Heart right ventricle (tissue), 16 donors: ENCODE results near the gene GASK1A. TPM values are rescaled to one million over a fixed set of nuclear protein-coding genes. Genes with fewer than 3 reads are reported as not detected.

Experiments used
- ATAC-seq, 8 donors: fragments of 200-7000 bp; cut with Tn5 transposase; one replicate each; pipeline ENCODE4 v1.9.1; 2020; ENCODE audit warnings: mild to moderate bottlenecking in 8 of 8, moderate library complexity in 8 of 8, moderate number of reproducible peaks in 1 of 8
- DNase-seq, 2 donors: peaks; one replicate each; pipeline ENCODE4 v3.0.0-alpha.2; 2020
- H3K27ac ChIP-seq, 10 donors: fragments of 200-600 bp; sonication (generic) in 2 of 10; one replicate each; pipeline versions ENCODE4 v1.5.0 to v1.8.0; 2020 to 2022; ENCODE audit warnings: mild to moderate bottlenecking in 3 of 10
- H3K27me3 ChIP-seq, 7 donors: fragments of 200-600 bp; one replicate each; pipeline ENCODE4 v1.8.0; 2021 to 2022; ENCODE audit warnings: mild to moderate bottlenecking in 2 of 7
- H3K36me3 ChIP-seq, 9 donors: fragments of 200-600 bp; sonication (generic) in 1 of 9; one replicate each; pipeline versions ENCODE4 v1.5.0 to v1.8.0; 2020 to 2022; ENCODE audit warnings: mild to moderate bottlenecking in 2 of 9
- H3K4me1 ChIP-seq, 9 donors: fragments of 200-600 bp; sonication (generic) in 1 of 9; one replicate each; pipeline versions ENCODE4 v1.5.0 to v1.8.0; 2020 to 2022; ENCODE audit warnings: mild to moderate bottlenecking in 4 of 9
- H3K4me3 ChIP-seq, 10 donors: fragments of 200-600 bp; sonication (generic) in 2 of 10; one replicate each; pipeline versions ENCODE4 v1.5.0 to v1.8.0; 2020 to 2022; ENCODE audit warnings: mild to moderate bottlenecking in 7 of 10, moderate library complexity in 2 of 10
- H3K9me3 ChIP-seq, 11 donors: fragments of 200-600 bp in 10 of 11; sonication (generic) in 2 of 11; one replicate each; pipeline versions ENCODE4 v1.5.0 to v1.8.0; 2013 to 2022; ENCODE audit warnings: mild to moderate bottlenecking in 2 of 11, control low read depth in 1 of 11, moderate library complexity in 1 of 11
- whole genome bisulfite sequencing, 2 donors: extraction: QIAGEN DNeasy Blood & Tissue Kit; methylation state at CpG; one replicate each; pipeline ENCODE4 v1.1.7; 2013; ENCODE audit warnings: inconsistent platforms in 1 of 2; 5-methylcytosine and 5-hydroxymethylcytosine counted together
- intact Hi-C, 10 donors: fragments of 100-400 bp; cut with DNase I; formaldehyde crosslinking; loops; one replicate each; pipeline versions ENCODE4 v1.11.1 to v1.14.2; 2022
- polyA plus RNA-seq, 2 donors: library from polyadenylated mRNA; stranded (reverse); fragments of 200-250 nt; gene quantifications; one replicate each; pipeline ENCODE4 v1.2.3, GENCODE V29; 2013
- total RNA-seq, 10 donors: library from RNA; stranded (reverse); fragmentation: NEBNext Ultra II Directional in 3 of 10; extraction: Animal tissue kit (Norgen Biotek cat#: 25700) in 3 of 10; gene quantifications; one replicate each; pipeline versions ENCODE4 v1.2.1 to v1.2.4, GENCODE V29; 2021 to 2023
- TF ChIP-seq, protein P1 (sequence below), 9 donors: fragments of 200-600 bp; sonication (generic) in 2 of 9; IDR thresholded peaks; one replicate each; pipeline versions ENCODE4 v1.5.0 to v1.8.0; 2021 to 2022; ENCODE audit warnings: antibody characterized with exemption in 9 of 9, mild to moderate bottlenecking in 5 of 9, moderate library complexity in 1 of 9
- donor health status: Arrhythmogenic right ventricular cardiomyopathy.
- donor health status: ischemic (EF 13 %, LVEDD 7.1; RV severe dilation, severe dysfunction).
- donor health status: healthy with polysubstance abuse.
- donor health status: DM: no; HTN: yes; CAD: no.
- donor health status: DM: no; HTN: no; CAD: no.
- donor health status: ischemic (EF 25% LVEDD 6.9; RV normal size, moderate dysfunction).
- donor health status: ischemic (EF 25% LVEDD 5.7; RV mildly dilated, moderate dysfunction).
- donor health status: healthy.
- donor health status: DM: yes; HTN: yes; CAD: no.
- donor health status: Ischemic cardiomyopathy.
- donor health status: ischemic (EF 35%, LVEDD 5.7; RV mildly dilated, moderate dysfunction).
- donor health status: nonischemic (EF 11% LVEDD 7.7; RV severe dilation, severe dysfunction).
- donor health status: DM: yes; HTN: yes; CAD: no.
- donor health status: PGD.
- donor health status: ischemic (EF 29% LVEDD 5.4; RV normal size, mild dysfunction).
- donor health status: nonischemic (EF 23%, LVEDD 6.1; RV moderate dilation, normal function).

GASK1A gene
- total and polyA plus RNA-seq, 12 donors: 0.28 to 1.5 (median 0.58) TPM

DNA sequence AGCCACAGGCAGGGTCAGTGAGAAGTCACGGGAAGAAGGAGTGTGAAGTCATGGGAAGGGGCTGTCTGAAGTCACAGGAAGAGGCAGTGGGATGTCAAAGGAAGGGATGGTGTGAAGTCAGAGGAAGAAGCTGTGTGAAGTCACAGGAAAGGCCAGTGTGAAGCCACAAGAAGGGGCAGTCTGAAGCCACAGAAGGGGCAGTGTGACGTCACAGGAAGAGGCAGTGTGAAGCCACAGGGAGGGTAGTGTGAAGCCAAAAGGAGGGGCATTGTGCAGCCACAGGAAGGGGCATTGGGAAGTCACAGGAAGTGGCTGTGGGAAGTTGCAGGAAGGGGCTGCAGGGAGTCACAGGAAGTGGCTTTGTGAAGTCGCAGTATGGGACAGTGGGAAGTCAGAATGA, 35.1 kb downstream of the GASK1A start:
- TF ChIP-seq, protein P1, sequence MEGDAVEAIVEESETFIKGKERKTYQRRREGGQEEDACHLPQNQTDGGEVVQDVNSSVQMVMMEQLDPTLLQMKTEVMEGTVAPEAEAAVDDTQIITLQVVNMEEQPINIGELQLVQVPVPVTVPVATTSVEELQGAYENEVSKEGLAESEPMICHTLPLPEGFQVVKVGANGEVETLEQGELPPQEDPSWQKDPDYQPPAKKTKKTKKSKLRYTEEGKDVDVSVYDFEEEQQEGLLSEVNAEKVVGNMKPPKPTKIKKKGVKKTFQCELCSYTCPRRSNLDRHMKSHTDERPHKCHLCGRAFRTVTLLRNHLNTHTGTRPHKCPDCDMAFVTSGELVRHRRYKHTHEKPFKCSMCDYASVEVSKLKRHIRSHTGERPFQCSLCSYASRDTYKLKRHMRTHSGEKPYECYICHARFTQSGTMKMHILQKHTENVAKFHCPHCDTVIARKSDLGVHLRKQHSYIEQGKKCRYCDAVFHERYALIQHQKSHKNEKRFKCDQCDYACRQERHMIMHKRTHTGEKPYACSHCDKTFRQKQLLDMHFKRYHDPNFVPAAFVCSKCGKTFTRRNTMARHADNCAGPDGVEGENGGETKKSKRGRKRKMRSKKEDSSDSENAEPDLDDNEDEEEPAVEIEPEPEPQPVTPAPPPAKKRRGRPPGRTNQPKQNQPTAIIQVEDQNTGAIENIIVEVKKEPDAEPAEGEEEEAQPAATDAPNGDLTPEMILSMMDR (IDR thresholded peaks at IDR 0.05): no peak
- intact Hi-C loops: no loop called here
- Histone ChIP-seq H3K4me1 (no peaks in the 10 kb centered on the region), H3K4me3 (no peak overlapping the region), H3K36me3 (no peaks in the 10 kb centered on the region), H3K27me3 (peaks cover 0 to 2% (median 0%) of the 10 kb centered on the region in 7 donors), H3K9me3 (peaks cover 0 to 62% (median 0%) of the 10 kb centered on the region in 11 donors), H3K27ac (peak overlapping the region in 1 of 10 donors; percentile 34)
- WGBS, 2 donors: 82 to 84% methylated on average over 3 of the region's 3 CpGs
- ATAC-seq (no peak), DNase-seq (no peak)

DNA sequence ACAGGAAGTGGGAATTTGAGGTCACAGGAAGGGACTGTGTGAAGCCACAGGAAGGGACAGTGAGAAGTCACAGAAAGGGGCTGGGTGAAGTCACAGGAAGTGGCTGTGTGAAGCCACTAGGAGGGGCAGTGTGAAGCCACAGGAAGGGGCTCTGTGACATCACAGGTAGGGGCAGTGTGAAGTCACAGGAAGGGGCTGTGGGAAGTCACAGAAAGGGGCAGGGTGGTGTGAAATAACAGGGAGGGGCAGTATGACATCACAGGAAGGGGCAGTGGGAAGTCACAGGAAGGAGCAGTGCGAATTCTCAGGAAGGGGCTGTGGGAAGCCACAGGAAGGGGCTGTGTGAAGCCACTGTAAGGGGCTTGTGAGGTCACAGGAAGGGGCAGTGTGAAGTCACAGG, 35.8 kb downstream of the GASK1A start:
- 67 to 74% methylated on average over 1 of the region's 1 CpG for whole genome bisulfite sequencing, 2 donors
- Histone ChIP-seq H3K4me3 (no peak overlapping the region), H3K27ac (no peak overlapping the region), H3K4me1 (no peaks in the 10 kb centered on the region), H3K27me3 (no peaks in the 10 kb centered on the region), H3K9me3 (peaks cover 0 to 62% (median 0%) of the 10 kb centered on the region in 11 donors), H3K36me3 (no peaks in the 10 kb centered on the region)
- intact Hi-C loops: no loop called here
- TF ChIP-seq, protein P1 (IDR thresholded peaks at IDR 0.05): no peak
- DNase-seq: no peak
- no peak for ATAC-seq

DNA sequence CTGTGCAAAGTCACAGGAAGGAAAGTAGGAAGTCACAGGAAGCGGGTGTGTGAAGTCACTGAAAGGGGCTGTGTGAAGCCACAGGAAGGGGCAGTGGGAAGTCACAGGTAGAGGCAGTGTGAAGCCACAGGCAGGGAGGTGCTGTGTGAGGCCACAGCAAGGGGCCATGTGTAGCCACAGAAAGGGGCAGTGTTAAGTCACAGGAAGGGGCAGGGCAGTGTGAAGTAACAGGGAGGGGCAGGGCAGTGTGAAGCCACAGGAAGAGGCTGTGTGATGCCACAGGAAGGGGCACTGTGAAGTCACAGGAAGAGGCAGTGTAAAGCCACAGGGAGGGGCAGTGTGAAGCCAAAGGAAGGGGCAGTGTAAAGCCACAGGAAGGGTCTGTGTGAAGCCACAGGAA, 36.5 kb downstream of the GASK1A start:
- 80 to 89% methylated on average over 1 of the region's 1 CpG for WGBS, 2 donors
- DNase-seq (no peak), ATAC-seq (no peak)
- Histone ChIP-seq H3K9me3 (peaks cover 0 to 62% (median 0%) of the 10 kb centered on the region in 11 donors), H3K27ac (no peak overlapping the region), H3K4me1 (no peaks in the 10 kb centered on the region), H3K27me3 (no peaks in the 10 kb centered on the region), H3K36me3 (no peaks in the 10 kb centered on the region), H3K4me3 (no peak overlapping the region)
- TF ChIP-seq, protein P1 (IDR thresholded peaks at IDR 0.05): no peak
- intact Hi-C loops: no loop called here

DNA sequence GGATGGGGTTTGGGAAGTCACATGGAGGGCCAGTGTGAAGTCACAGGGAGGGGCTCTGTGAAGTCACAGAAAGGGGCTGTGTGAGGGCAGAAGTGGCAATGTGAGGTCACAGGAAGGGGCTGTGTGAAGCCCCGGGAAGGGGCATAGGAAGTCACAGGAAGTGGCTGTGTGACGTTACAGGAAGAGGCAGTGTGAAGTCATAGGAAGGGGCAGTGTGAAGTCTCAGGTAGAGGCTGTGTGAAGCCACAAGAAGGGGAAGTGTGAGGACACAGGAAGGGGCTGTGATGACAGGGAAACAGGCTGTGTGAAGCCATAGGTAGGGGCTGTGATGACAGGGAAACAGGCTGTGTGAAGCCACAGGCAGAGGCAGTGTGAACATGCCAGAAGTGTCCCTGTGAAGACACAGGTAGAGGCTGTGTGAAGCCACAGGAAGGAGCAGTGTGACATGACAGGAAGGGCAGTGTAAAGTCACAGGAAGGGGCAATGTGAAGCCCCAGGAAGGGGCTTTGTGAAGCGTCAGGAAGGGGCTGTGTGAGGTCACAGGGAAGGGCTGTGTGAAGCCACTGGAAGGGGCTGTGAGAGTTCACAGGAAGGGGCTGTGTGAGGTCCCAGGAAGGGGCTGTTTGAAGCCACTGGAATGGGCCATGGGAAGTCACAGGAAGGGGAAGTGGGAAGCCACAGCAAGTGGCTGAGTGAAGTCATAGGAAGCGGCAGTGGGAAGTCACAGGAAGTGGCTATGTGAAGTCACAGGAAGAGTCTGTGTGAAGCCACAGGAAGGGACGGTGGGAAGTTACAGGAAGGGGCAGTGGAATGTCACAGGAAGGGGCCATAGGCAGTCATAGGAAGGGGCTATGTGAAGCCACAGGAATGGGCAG, 37.1 kb downstream of the GASK1A start:
- WGBS, 2 donors: 58 to 68% methylated on average over 5 of the region's 5 CpGs
- Histone ChIP-seq H3K27ac (peak overlapping the region in 1 of 10 donors; percentile 16), H3K9me3 (peaks cover 0 to 62% (median 0%) of the 10 kb centered on the region in 11 donors), H3K4me3 (no peak overlapping the region), H3K4me1 (no peaks in the 10 kb centered on the region), H3K27me3 (no peaks in the 10 kb centered on the region), H3K36me3 (no peaks in the 10 kb centered on the region)
- ATAC-seq (no peak), DNase-seq (no peak)
- TF ChIP-seq, protein P1 (IDR thresholded peaks at IDR 0.05): no peak
- intact Hi-C loops: no loop called here
